Raji (cell line): Measurements from ENCODE around the gene ABHD12.

ENCODE experiments used
- POLR2A ChIP-seq: IDR thresholded peaks from 2 replicates; pipeline ENCODE4 v1.6.1; 2011; ENCODE audit warnings: low read depth, low read length, control low read depth; ENCODE audit not compliant: insufficient read depth

Gene ABHD12

DNA sequence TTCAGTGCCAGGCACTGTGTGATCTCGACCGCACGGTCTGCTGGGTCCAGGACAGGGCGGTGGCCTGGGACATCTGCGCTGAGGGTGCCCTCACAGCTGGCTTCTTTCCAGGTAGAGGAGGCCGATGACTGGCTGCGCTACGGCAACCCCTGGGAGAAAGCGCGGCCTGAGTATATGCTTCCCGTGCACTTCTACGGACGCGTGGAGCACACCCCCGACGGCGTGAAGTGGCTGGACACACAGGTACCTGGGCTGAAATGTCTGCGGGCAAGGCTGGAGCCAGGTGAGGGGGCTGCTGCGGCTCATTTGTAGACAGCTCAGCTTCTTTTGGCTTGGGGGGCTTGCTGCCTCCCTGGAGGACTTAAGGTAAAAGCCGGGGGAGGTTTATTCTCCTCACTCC lies 116.2 kb downstream of the ABHD12 start:
- TF ChIP-seq POLR2A = no peak

- no peak for TF ChIP-seq POLR2A
Measured at GRCh38 chr20:25273541-25274358, 116.9 kb downstream of the ABHD12 start.

GRCh38 chr20:25273046-25273445 lies 117.6 kb downstream of the ABHD12 start:
- no peak for TF ChIP-seq POLR2A

DNA sequence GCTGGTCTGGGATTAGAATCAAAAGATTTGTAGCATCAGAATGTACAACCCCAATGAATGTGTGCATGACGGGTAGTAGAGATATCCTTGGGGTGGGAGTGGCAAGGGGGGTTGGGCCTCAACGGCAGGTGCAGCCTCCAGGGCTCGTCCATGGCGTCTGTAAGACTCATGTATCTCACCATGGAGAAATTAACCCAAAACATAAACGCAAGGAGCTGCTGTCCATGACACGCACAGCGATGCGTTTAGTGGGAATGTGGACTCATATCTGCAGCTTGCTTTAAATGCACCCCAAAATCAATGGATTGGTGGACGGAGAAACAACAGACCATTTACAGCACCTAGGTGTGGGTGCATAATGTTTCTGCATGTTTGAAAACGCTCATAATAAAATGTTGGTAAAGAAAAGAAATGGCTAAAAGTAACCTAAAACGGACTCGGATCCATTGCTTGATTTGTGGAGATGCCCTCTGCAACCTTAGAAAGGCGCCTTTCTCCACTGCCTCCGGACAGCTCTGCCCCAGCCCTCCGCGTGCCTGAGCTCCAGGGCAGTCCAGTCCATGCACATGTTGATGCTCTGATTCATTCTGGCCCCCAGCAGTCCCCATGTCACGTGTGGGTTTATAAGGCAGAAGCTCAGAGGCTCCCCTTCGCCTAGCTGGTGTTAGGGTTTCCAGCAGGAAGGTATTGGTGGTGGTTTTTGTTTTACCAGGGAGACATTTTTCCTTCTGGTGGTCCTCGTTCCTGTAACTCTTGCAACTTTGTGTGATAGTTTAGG lies 118.2 kb downstream of the ABHD12 start:
- no peak for TF ChIP-seq POLR2A

GRCh38 chr20:25271486-25272222 lies 119.0 kb downstream of the ABHD12 start:
- no peak for TF ChIP-seq POLR2A

GRCh38 chr20:25270829-25271251 lies 119.8 kb downstream of the ABHD12 start:
- no peak for TF ChIP-seq POLR2A

GRCh38 chr20:25269833-25270170 lies 120.8 kb downstream of the ABHD12 start:
- no peak for TF ChIP-seq POLR2A

- no peak for TF ChIP-seq POLR2A
Measured at GRCh38 chr20:25269057-25269832, 121.4 kb downstream of the ABHD12 start.

DNA sequence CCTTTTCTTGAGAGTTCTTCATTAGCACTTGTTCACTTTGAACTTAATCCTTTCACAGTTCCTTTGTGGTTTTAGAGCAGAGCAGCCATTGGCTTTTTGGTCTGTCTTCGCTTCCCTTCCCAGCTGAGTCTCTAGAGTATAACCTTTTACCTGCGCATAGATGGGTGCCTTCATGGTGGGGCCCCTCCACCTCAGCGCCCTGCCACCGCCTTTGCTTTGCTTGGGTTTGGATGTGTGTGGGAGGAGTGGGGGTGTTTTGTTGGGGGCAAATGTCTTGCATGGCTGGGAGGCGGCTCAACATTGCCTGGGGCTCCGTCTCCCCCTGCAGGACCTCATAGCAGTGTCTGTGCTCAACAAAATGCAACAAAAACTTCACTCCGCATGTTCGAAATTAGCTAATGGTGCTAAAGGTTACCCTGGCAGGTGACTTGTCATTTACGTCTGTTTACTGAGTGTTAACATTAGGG lies 130.8 kb downstream of the ABHD12 start:
- TF ChIP-seq POLR2A = no peak

DNA sequence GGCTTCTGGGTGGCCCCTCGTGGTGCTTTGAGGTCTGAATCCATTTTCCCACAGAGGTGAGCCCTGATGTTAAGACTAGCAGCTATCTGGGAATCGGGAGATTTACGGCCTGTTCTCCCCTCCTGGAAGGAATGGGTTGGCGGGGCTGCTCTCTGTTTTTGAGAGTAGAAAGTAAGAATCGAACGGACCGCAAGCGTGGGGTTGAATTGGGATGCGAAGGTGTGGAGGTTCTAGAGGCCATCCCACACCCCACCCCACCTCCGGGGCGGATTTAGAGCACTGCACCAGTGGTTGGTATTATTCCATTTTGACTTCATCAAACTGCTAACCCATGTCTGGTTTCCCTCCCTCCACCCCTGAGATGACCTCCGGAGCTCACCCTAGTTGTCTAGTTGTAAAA lies 131.3 kb downstream of the ABHD12 start:
- no peak for TF ChIP-seq POLR2A

- TF ChIP-seq POLR2A = no peak
Measured at GRCh38 chr20:25258828-25259227, 131.8 kb downstream of the ABHD12 start.

DNA sequence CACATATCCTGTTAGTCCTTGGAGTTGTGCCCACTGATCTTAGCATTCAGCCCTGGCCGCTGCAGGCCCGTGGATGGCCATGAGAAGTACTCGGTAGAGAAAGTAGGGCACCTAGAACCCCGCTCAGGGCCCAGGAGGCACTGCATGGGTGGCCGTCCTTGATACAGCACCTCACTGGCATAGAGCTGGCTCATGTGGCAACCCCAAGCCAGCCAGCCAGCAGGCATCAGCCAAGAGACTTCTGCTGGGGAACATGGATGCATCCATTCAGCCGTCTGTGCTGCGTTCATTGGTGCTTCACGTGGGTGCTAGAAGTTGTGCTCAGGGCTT lies 132.2 kb downstream of the ABHD12 start:
- TF ChIP-seq POLR2A = no peak

GRCh38 chr20:25257756-25258475 lies 132.7 kb downstream of the ABHD12 start:
- no peak for TF ChIP-seq POLR2A

- no peak for TF ChIP-seq POLR2A
Measured at GRCh38 chr20:25257130-25257529, 133.5 kb downstream of the ABHD12 start.
